Skin of body (tissue), 2 donors: ENCODE data around the gene FGGY. TPM values are rescaled to one million over a fixed set of nuclear protein-coding genes. Genes with fewer than 3 reads are reported as not detected.
A peak's percentile ranks its signal among the peaks of the same experiment; 100 is the strongest.

Experiments
- DNase-seq: peaks from one replicate; lab custom pipeline; 2025; lab: John Stamatoyannopoulos, UW
- total RNA-seq: library from RNA; depleted of rRNA; stranded (reverse); fragments of >200 nt; gene quantifications from one replicate; pipeline ENCODE4 v1.2.3, GENCODE V29; 2014

The FGGY gene
- total RNA-seq, 1 donor from 2014 or later = 24.9 TPM

GRCh38 chr1:59412718-59413326 lies 115.9 kb downstream of the FGGY start:
- no peak for DNase-seq

DNA sequence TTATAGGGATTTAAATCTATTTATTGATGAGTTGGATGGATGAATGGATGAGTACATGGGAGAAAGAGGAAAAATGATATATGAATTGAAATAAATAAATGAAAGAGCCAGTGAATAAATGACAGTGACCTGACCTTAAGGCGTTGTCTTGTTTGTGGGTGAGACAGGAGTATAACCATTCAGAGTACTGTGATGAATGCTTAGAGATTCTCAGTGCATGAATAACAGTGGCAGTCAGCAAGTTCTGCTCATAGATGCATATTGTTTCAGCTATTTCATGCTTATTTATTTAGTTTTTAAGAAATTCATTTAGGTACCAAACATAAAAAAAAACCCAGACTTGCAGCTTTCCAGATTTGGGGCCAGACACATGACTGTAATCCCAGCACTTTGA lies 116.4 kb downstream of the FGGY start:
- no peak for DNase-seq

DNA sequence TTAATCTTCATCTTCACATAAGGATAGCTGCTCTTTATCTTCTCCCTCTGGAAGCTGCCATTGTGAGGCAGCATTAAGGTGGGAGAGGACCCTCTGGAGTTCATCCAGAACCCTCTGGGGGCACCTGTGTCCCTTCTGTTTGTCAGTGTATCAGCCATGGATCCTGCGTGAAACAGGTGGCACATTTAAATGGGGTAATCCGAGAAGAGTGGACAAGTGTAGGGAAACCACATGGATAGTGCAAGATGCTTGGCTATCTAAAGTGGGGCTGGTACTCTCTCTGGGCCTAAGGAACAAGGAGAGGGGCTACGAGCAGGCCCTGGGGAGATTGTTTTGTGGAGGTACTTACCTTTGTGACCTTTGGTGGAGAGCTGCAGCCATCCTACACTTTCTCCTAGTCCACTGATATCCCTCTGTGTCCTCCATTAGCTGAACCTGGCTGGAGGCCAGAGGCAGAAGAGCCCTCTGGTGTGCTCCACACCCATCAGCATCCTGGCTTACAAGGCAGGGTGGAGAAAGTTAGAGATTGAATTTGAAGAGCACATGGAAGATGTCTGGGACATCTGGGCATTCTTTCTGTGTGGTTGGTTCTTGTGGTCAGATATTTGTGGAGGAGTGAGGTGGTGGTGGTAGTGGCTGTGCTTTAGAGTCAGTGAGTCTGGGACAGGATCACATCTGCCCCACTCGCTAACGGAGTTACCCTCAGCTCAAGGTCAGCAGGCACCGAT lies 117.7 kb downstream of the FGGY start:
- DNase-seq = no peak

DNA sequence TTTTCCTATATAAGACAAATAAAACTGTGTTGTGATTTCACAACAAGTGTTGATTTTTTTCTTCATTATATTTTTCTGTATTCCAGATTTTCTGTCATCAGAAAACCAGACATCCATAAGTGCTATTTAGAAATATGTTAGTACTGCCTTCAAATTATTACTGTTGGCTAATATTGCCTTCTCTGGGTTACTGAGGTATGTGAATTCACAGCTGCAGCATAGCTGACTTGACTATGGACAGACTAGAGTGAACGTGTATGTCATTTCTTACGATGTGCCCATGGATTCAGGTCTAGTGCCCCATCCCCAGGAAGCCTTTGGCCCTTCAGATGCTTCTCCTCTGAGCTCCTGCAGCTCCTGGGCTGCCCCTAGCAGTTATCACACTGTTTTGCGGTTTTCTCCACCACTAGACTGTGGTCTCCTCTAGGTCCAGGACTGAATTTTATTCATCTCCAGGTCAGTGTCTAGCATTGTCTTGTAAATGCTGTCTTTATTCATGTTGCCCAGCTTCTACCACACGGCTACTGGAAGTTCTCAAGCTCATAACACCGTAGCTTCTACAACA lies 118.5 kb downstream of the FGGY start:
- no peak for DNase-seq

- DNase-seq = no peak
Measured at GRCh38 chr1:59415881-59416280, 119.0 kb downstream of the FGGY start.

GRCh38 chr1:59417406-59417805 lies 120.5 kb downstream of the FGGY start:
- no peak for DNase-seq

DNA sequence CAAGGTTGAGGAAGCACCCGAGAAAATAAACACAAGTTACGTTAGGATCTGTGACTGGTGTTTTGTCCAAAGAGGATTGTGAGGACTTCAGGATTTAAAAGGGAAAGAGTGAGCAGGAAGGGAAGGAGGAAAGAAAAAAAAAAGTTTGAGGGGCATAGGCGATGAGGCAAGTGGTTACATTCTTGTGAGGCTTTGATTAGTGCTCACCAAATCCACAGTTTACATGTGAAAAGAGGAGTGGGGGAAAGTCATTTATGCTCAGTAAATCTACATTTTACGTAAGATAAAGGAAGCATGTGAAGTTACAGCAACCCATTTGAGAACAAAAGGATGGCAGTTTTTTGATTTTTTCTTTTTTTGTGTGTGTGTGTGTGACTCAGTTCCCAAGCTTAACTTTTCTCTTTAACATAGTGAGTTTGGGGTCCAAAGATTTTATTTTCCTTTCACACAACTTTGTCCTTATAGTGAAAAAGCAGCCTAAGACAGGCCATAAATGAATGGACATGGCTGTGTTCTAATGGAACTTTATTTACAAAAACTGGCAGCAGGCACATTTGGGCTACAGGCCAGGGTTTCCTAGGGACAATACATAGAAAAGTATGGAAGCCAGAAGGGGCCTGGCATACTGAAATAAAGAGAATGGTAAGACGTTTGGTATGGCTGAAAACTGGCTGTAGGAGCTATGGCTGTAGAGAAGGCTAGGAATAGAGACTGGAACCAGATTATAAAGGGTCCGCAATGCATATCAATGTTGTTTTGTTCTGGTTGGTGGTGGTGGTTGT lies 121.7 kb downstream of the FGGY start:
- no peak for DNase-seq

DNA sequence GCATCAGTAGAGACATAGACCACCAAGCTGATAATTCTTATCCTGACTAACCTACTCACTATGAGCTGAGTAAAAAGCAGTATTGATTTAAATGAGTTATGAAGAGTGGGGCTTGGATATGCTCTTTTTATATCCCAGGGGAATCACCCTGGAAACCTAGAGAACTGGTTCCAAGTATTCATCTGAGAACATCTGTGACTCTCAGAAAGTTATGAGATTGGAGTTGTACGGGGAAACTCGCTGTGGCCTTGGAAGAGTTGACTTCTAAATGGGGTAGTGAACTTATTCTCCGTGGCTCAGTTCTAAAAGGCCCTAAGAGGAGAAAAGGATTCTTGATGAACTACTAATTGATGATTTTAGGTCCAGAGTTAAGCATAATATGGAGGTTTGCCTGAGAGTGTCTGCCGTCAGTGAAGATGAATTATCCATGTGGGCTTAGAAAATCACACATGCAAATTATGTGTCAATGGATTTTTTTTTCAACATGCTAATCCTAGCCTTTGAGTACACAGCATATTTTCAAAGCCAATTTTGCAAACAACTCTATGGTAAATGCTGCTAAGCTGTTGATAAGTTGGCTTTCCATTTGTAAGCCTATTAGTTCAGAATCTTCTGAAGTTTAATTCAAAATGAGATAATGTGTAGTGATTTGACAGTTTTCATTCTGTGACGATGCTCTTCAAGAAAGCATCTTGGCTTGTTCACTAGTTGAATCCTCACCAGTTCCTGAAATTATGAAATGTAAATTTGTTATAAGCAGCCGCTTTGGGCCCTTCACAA lies 122.7 kb downstream of the FGGY start:
- no peak for DNase-seq

DNA sequence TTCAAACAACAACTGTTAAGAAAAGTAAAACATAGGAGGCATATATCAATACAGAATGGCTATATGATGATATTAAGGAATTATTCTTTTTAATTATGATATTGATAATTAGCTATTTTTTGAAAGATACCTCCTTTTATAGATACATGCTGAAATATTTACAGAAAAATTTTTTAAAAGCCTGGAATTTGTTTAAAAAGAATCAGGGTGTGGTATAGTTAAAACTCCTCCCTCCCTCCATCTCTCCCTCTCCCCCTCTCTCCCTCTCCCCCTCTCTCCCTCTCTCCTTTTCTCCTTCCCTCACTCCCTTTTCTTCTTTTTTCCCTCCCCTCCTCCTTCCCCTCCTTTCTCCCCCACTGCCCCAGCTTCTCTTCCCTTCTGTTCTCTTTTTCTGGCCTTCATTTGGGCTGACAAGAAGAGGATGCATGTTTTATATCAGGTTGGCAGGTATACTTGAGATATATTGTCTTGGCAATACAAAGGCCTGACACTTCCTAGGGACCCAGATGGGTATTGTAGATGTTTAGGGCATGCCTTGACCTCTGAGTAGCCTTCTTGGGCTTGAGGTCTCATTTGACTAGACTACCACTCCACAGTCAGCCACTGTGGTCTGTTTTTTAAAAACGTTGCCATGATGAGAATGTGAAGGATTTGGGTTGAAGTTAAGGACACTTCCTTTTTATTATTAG lies 124.5 kb downstream of the FGGY start:
- DNase-seq = no peak

- DNase-seq = no peak
Measured at GRCh38 chr1:59422921-59423575, 126.2 kb downstream of the FGGY start.

DNA sequence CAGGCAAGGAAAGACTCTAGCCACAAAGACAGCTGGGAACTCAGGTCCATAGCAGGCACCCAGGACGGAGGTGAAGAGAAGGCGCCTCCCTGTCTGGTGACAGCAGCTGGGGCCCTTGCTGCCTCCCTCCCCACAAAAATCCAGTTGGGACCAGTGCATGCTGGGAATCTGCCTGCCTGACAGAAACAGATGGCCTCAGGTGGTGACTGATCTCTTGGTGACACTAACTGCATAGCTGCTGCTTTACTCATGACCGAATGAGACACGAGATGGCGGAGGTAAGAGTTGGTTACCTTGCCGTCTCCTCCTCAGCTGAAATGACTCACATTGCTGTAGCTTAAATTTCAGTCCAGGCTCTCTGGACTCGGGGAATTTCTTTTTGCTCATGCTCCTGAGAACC lies 130.3 kb downstream of the FGGY start:
- no peak for DNase-seq

- no peak for DNase-seq
Measured at GRCh38 chr1:59427784-59428183, 130.9 kb downstream of the FGGY start.

DNA sequence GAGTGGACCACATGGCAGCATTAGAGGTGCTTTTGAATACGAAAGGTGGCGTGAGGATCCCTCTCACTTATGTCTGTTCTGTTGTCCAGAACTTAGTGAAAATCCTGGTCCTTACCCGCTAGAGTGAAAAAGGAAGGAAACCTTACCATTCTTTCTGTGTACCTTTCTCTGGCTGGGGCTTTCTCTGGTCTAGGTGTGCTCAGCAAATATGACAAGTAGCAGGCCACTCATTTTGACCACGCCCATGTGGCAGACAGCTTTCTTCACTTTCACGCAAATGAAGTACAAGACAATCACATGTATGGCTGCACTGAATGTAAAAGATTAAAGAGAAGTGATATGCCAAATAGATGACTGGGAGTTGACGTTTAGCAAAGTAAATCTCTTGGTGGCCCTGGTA lies 131.9 kb downstream of the FGGY start:
- no peak for DNase-seq

DNA sequence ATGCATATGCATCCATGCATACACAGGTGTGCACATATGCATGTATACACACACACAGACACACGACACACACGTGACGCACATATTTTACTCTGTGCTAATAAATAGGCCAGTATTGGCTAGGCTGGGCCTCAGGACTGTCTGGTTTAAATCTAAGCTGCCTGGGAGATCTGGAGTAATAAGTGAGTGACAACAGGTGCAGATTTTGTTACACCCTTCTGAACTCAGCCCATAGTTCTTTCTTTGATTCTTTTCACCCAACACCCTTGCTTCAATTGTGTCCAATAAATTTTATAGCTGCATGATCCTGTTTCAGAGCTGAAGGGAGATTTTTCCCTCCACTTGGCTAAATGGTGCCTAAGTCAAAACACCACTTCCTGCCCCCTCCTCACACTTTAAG lies 132.8 kb downstream of the FGGY start:
- no peak for DNase-seq

- DNase-seq = no peak
Measured at GRCh38 chr1:59431566-59432294, 134.8 kb downstream of the FGGY start.

DNA sequence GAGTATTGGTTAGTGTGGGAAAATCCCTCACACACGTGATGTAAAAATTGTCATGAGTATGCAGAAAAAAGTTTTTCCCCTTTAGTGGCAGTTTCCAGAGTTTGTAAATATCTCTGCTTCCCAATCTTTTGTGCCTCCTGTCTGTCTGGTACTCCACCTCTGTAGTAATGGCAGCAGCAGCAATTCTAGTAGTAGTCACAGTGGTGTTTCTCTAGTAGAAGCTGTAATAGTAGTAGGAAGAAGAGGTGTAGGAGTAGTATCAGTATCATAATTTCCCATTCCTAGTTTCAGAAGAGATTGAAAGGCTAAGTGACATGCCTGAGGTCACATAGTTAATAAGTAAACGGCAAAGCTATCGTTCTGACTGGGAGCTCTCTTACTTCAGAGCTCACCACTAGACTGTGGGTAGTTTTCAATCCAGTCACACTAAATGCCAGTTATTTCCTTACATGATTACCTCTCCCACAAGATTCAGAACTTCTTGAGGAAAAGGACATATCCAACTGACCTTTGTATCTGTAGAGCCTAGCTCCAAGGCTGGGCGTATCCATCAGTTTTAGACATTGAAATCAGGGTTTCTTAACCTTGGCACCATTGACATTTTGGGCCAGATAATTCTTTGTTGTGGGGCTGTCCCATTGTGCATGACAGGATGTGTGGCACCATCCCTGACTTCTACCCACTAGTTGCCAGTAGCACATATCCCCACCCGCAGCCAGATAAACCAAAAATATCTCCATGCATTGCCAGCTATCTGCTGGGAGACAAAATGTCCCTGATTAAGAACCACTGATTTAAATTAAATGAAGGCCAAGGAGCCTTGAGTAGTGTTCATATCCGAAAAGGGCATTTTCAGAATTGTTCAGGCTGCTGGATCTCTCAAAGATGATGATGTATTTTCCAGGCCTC lies 135.9 kb downstream of the FGGY start:
- no peak for DNase-seq

DNA sequence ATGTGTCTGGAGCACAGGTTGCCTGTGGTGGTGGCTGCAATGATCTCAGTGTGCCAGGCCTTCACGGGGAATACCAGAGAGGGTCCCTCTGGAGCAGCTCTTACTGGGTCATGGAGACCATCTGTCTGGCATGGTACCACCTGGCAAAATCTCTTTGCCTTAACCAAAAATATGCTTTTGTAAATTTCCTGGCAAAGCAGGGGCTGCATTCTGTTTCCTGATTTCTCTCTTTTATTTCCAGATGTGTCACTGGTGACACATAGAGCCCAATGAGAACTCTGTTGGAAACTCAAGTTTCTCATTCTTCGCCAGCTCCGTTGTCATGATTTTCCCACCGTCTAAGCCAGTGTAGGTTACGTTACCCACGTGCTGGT lies 136.5 kb downstream of the FGGY start:
- DNase-seq = peak; percentile 88

- no peak for DNase-seq
Measured at GRCh38 chr1:59434336-59434735, 137.4 kb downstream of the FGGY start.

DNA sequence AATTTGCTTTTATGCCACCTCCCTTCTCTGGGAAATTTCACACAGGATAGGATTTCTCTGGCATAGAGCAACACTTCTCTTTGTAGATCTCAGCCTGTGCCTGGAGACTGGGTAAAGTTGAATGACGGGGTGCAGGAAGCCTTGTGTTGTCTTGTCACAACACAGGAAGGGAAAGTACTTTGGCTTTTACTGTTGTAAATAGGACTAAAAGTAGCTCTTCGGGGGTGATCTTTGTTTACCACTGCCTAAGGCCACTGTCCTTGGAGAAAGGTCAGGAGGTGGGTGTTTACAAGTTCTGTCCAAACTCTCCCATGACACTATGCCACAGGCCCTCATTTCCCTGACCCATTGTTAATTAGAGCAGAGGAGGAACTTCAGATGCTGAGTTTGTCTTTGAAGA lies 139.7 kb downstream of the FGGY start:
- DNase-seq = no peak
